Cardiac septum (tissue), 1 donor: Measurements from ENCODE around the gene DOCK3. TPM values are rescaled to one million over a fixed set of nuclear protein-coding genes. Genes with fewer than 3 reads are reported as not detected.

ENCODE experiments used
- DNase-seq: peaks from one replicate; pipeline ENCODE4 v3.0.0-alpha.2; 2020; ENCODE audit warnings: low spot score
- intact Hi-C: fragments of 100-400 bp; cut with DNase I; formaldehyde crosslinking; loops from one replicate; pipeline ENCODE4 v1.14.0; 2022
- long read RNA-seq: library from polyadenylated mRNA; unstranded; transcript quantifications from one replicate; pipeline ENCODE4 v2.0.0, GENCODE V29; 2021
- total RNA-seq: library from RNA; stranded (reverse); fragmentation: NEBNext Ultra II Directional; extraction: Animal tissue kit (Norgen Biotek cat#: 25700); gene quantifications from one replicate; pipeline ENCODE4 v1.2.1, GENCODE V29; 2021
- donor health status: DM: no; HTN: no; CAD: no.

The DOCK3 gene, protein sequence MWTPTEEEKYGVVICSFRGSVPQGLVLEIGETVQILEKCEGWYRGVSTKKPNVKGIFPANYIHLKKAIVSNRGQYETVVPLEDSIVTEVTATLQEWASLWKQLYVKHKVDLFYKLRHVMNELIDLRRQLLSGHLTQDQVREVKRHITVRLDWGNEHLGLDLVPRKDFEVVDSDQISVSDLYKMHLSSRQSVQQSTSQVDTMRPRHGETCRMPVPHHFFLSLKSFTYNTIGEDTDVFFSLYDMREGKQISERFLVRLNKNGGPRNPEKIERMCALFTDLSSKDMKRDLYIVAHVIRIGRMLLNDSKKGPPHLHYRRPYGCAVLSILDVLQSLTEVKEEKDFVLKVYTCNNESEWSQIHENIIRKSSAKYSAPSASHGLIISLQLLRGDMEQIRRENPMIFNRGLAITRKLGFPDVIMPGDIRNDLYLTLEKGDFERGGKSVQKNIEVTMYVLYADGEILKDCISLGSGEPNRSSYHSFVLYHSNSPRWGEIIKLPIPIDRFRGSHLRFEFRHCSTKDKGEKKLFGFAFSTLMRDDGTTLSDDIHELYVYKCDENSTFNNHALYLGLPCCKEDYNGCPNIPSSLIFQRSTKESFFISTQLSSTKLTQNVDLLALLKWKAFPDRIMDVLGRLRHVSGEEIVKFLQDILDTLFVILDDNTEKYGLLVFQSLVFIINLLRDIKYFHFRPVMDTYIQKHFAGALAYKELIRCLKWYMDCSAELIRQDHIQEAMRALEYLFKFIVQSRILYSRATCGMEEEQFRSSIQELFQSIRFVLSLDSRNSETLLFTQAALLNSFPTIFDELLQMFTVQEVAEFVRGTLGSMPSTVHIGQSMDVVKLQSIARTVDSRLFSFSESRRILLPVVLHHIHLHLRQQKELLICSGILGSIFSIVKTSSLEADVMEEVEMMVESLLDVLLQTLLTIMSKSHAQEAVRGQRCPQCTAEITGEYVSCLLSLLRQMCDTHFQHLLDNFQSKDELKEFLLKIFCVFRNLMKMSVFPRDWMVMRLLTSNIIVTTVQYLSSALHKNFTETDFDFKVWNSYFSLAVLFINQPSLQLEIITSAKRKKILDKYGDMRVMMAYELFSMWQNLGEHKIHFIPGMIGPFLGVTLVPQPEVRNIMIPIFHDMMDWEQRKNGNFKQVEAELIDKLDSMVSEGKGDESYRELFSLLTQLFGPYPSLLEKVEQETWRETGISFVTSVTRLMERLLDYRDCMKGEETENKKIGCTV (N-terminal part only)
- total RNA-seq: 6.1 TPM
- long read RNA-seq, partial matches to known transcripts: 13 of 23 reads
- long read RNA-seq, other reads (novel, unspliced or antisense): 10 of 23 reads

GRCh38 chr3:50674349-50675178 is at the start of gene DOCK3:
TSS of gene DOCK3 (plus strand) at chr3:50674927. CDS start at chr3:50675264, 337 bp downstream.
- intact Hi-C loops: loop anchor here (10.0 kb wide), 1 partner anchor 200 kb away; no protein-coding TSS in a partner anchor
- no peak for DNase-seq

GRCh38 chr3:50625231-50626182 is 49.2 kb upstream of the DOCK3 start:
- no peak for DNase-seq
- intact Hi-C loops: no loop called here

DNA sequence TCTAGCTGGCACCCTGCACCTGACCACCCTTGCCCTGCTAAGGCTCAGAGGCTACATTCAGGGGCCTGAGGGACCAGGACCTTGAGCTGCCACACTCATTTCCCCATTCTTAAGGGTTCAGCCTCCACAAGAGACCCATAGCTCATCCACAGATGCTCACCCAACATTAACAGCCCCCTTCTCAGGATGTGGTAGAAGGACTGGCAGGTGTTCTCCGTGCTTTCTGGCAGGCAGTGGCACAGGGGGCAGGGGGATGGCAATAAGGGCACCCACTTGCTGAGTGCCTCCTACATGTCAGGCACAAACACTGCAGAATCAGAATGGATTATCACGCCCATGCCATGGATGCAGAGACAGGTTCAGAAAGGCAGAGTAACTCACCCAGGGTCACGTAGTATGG is 48.3 kb upstream of the DOCK3 start:
- intact Hi-C loops: no loop called here
- DNase-seq: no peak

- DNase-seq: no peak
- intact Hi-C loops: no loop called here
Observed at GRCh38 chr3:50627407-50628051, 47.2 kb upstream of the DOCK3 start.

DNA sequence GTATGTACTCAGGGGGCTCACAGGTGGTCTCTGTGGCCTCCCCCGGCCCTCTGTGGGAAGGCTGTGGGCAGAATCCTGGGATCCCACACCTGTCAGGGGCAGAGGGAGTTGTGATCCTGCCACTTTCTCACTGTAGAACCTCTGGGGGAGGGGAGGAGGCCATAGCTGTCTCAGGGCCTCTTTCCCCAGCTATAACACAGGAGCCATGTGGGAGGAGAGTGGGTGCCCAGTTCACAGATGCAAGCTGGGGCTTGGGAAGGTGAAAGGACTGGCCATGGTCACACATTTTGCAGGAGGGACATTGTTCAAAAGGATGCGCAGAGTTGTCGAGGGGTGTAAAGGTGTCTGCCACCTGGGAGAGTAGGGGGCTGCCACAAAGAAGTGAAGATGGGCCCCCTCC is 46.1 kb upstream of the DOCK3 start:
- no peak for DNase-seq
- intact Hi-C loops: no loop called here

DNA sequence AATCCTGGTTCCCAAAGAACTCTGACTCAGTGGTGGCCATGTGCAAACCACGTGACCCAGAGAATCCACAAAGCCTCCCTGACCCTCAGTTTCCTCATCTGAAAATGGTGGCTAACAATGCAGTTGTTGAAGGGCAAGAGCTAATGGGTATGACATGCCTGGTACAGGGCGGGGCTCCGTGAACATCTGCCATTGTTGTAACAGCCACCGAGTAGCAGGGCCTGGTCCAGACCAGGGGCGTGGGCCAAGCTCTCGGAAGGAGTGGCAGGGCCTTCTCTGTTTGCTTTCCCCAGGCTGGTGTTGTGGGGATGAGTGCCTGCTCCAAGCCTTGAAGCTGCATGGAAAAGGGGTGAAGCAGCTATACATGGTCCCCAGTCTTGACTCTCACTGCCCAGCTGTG is 44.3 kb upstream of the DOCK3 start:
- intact Hi-C loops: no loop called here
- DNase-seq: no peak

DNA sequence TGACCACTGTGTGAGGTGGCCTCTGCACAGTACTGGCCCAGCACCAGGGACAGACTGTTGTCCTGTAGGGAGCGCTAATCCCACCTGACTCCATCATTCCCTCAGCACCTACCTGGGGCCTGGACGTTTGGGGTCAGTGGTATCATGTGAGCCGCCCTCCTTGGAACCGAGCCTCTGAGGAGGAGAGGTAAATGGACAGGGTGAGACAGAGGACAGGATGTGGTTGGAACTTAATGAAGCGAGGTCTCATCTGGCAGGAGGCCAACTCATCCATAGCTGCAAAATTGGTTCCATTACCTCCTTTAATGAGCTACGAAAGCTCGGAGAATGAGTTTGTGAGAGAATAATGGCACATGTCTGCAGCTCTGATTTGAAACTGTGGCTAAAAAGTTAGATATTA is 43.9 kb upstream of the DOCK3 start:
- DNase-seq: no peak
- intact Hi-C loops: no loop called here

DNA sequence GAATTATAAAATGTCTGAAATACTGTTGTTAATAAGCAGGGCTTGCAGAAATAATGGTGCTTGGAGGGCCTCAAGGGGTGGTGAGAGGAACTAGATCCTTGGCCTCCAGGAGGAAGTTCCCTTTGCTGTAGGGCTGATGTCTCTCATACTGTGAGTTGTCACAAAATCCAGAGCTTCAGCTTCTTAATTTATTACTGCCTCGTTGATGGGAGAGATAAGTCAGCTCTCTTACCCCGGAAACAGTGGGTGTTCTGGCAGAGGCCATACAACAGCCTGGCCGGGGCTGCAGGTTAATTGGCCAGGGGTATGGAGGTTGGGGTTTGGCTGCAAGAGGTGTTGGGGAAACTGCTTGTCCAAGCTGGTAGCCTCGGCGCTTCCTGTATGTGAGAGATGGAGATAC is 42.3 kb upstream of the DOCK3 start:
- no peak for DNase-seq
- intact Hi-C loops: no loop called here

GRCh38 chr3:50633230-50633790 is 41.4 kb upstream of the DOCK3 start:
- no peak for DNase-seq
- intact Hi-C loops: no loop called here

DNA sequence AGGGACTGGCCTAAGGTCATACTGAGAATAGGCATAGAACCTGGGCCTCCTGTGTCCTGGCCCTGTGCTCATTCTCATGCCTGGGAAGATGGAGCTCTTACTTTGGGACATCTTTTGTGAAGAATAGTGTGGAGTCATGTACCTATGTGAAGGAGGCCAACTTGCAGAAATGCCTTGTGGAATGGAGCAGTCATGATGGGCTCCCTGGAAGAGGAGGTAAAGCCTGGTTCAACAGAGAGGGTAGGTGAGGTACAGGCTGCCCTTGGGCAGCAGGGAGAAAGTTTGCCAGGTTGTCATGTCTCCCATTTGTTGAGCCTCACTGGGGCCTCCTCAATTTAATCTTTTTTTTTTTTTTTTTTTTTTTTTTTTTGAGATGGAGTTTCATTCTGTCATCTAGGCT is 39.7 kb upstream of the DOCK3 start:
- no peak for DNase-seq
- intact Hi-C loops: no loop called here

DNA sequence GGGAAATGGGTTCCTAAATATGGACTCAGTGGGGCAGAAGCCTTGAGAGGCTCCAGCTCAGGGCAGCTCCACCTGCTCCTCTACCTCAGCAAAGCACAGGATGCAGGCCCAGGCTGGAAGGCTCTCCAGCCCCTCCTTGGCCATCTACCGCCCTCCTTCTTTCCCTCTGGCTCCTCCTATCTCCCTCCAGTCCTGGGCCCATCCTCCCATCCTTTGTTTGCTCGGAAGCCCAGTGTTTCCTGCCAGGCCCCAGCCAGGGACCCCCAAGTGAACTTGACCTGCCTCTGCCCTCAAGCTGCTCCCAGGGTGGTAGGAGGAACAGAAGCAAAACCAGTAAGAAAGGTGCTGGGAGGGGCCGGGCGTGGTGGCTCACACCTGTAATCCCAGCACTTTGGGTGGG is 37.7 kb upstream of the DOCK3 start:
- intact Hi-C loops: no loop called here
- no peak for DNase-seq

- DNase-seq: no peak
- intact Hi-C loops: no loop called here
Observed at GRCh38 chr3:50637945-50638344, 36.8 kb upstream of the DOCK3 start.

GRCh38 chr3:50639055-50639494 is 35.7 kb upstream of the DOCK3 start:
- intact Hi-C loops: no loop called here
- no peak for DNase-seq

GRCh38 chr3:50642382-50642781 is 32.3 kb upstream of the DOCK3 start:
- intact Hi-C loops: no loop called here
- DNase-seq: no peak

DNA sequence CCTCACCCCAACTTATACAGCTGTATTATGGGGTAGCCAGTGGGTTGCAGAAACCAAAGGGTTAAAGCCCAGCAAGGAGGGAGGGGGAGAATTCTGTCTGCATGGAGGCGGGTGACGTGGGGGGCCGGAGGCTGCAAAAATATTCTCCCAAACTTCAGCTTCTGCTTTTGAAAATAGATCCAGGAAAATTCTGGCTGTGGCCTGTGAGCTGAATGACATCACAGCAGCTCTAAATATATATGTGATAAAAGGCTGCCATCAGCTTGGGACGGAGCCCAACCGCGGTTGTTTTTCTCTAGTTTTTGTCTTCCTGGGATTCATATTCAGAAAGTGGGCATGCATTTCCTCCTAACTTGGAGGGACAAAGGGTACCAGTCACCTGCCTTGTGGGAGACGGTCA is 30.2 kb upstream of the DOCK3 start:
- no peak for DNase-seq
- intact Hi-C loops: no loop called here

DNA sequence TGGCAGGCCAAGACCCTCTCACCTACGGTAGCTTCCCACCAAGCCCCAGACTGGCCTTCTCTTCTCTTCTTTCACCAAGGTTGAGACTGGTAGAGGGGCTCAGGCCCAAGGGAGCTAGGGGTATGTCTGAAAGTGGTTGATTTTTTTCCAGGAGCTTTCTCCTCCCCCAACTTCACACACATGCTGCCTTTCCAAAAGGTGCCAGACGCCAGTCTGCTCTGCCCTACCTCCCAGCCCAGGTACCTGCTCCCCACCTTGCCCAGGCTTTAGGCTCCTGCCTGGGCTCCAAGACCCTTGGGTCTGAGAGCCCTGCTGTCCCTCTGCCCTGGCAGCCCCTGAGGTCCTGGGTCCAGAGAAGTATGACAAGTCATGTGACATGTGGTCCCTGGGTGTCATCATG is 29.3 kb upstream of the DOCK3 start:
- no peak for DNase-seq
- intact Hi-C loops: no loop called here

- intact Hi-C loops: loop anchor here (2.0 kb wide), 1 partner anchor 30 kb away; no protein-coding TSS in a partner anchor
- DNase-seq: no peak
Observed at GRCh38 chr3:50648313-50648712, 26.4 kb upstream of the DOCK3 start.
